Ovary (tissue), 9 donors: ENCODE results near the gene CLEC16A. TPM values are rescaled to one million over a fixed set of nuclear protein-coding genes. Genes with fewer than 3 reads are reported as not detected.

Experiments used
- DNase-seq, 5 donors: peaks; one replicate each; pipeline ENCODE4 v3.0.0-alpha.2; 2019 to 2020
- H3K27ac ChIP-seq, 2 donors: fragments of 200-600 bp; one replicate each; pipeline versions ENCODE4 v1.5.1 to v1.8.0; 2019 to 2022
- H3K27me3 ChIP-seq: fragments of 200-600 bp; one replicate; pipeline ENCODE4 v1.8.0; 2022
- H3K36me3 ChIP-seq: fragments of 200-600 bp; sonication (generic); one replicate; pipeline ENCODE4 v1.5.1; 2019
- H3K4me1 ChIP-seq: one replicate; pipeline ENCODE4 v1.8.1; 2013; ENCODE audit warnings: mild to moderate bottlenecking, moderate library complexity; ENCODE audit not compliant: insufficient read depth
- H3K4me3 ChIP-seq: fragments of 200-600 bp; sonication (generic); one replicate; pipeline ENCODE4 v1.5.1; 2017
- H3K9me3 ChIP-seq, 2 donors: fragments of 200-600 bp in 1 of 2; sonication (generic) in 1 of 2; one replicate each; pipeline versions ENCODE4 v1.5.1 to v1.8.1; 2013 to 2019; ENCODE audit warnings: mild to moderate bottlenecking in 1 of 2, moderate library complexity in 1 of 2
- CTCF ChIP-seq, 3 donors: fragments of 450-650 bp in 2 of 3; fragments of 200-600 bp in 1 of 3; IDR thresholded peaks; one replicate each; pipeline versions ENCODE4 v1.5.1 to v1.8.0; 2016 to 2022; ENCODE audit warnings: antibody characterized with exemption in 3 of 3, mild to moderate bottlenecking in 1 of 3
- EP300 ChIP-seq: sonication (generic); formaldehyde crosslinking; IDR thresholded peaks from one replicate; pipeline ENCODE4 v1.6.1; 2017; ENCODE audit warnings: antibody characterized with exemption
- POLR2A ChIP-seq: fragments of 450-650 bp; IDR thresholded peaks from one replicate; pipeline ENCODE4 v1.6.1; 2017; ENCODE audit warnings: antibody characterized with exemption, mild to moderate bottlenecking, moderate library complexity
- WGBS, 3 donors: extraction: QIAGEN DNeasy Blood & Tissue Kit in 1 of 3; methylation state at CpG; one replicate each; pipeline versions ENCODE4 v1.1.5 to v1.1.7; 2013 to 2017; 5-methylcytosine and 5-hydroxymethylcytosine counted together
- intact Hi-C, 4 donors: fragments of 100-400 bp; cut with DNase I; formaldehyde crosslinking; loops; one replicate each; pipeline versions ENCODE4 v1.11.0 to v1.15.1; 2022 to 2023
- polyA plus RNA-seq, 2 donors: library from polyadenylated mRNA; stranded (reverse); fragments of 200-250 nt in 1 of 2; fragments of 350-450 nt in 1 of 2; fragmentation: Illumina TruSeq in 1 of 2; extraction: RNeasy Lipid Tissue Mini Kit (QIAGEN cat#74804) in 1 of 2; gene quantifications; one replicate each; pipeline ENCODE4 v1.2.3, GENCODE V29; 2013 to 2014
- total RNA-seq, 7 donors: library from RNA; depleted of rRNA in 2 of 7; stranded (reverse); fragments of >200 nt in 2 of 7; fragmentation: NEBNext Ultra II Directional in 3 of 7; extraction: Animal tissue kit (Norgen Biotek cat#: 25700) in 3 of 7; gene quantifications; one replicate each; pipeline versions ENCODE4 v1.1.0 to v1.2.4, GENCODE V29; 2016 to 2023
- donor health status: DM: no; HTN: no; CAD: no; lungs with moderate emphysema.
- donor health status: DM: no; HTN: no; CAD: no.
- donor health status: Bipolar disorder and iron deficiency.
- donor health status: DM: yes; HTN: yes; CAD: no.
- donor health status: DM: no; HTN: no; CAD: no.
- donor health status: DM: yes; HTN: yes; CAD: no.

Gene CLEC16A
- total and polyA plus RNA-seq, 9 donors: 6.4 to 28.1 (median 16.5) TPM

GRCh38 chr16:10936272-10936984 is 7.9 kb upstream of the CLEC16A start:
- no peak overlapping the region for H3K4me3 ChIP-seq
- TF ChIP-seq CTCF (IDR thresholded peaks at IDR 0.05) (no peak), EP300 (no peak), POLR2A (no peak)
- H3K4me1 ChIP-seq: peaks cover 19% of the 10 kb centered on the region
- H3K36me3 ChIP-seq: no peaks in the 10 kb centered on the region
- no peaks in the 10 kb centered on the region for H3K27me3 ChIP-seq
- WGBS, 3 donors: 53 to 61% (median 57%) methylated on average over 8 of the region's 8 CpGs
- no peak overlapping the region for H3K27ac ChIP-seq
- H3K9me3 ChIP-seq: no peaks in the 10 kb centered on the region
- no peak for DNase-seq
- intact Hi-C loops: loop anchor here in 1 of 4 donors (10.0 kb wide), 1 partner anchor 182 kb away; no protein-coding TSS in a partner anchor

GRCh38 chr16:10937068-10937859 is 7.1 kb upstream of the CLEC16A start:
- 27 to 40% (median 31%) methylated on average over 11 of the region's 11 CpGs for WGBS, 3 donors
- TF ChIP-seq POLR2A (no peak), EP300 (no peak), CTCF (IDR thresholded peaks at IDR 0.05) (no peak)
- Histone ChIP-seq H3K4me1 (peaks cover 19% of the 10 kb centered on the region), H3K27ac (peak overlapping the region in 1 of 2 donors; percentile 0), H3K27me3 (no peaks in the 10 kb centered on the region), H3K4me3 (no peak overlapping the region), H3K36me3 (no peaks in the 10 kb centered on the region), H3K9me3 (no peaks in the 10 kb centered on the region)
- intact Hi-C loops: loop anchor here in 1 of 4 donors (10.0 kb wide), 1 partner anchor 182 kb away; no protein-coding TSS in a partner anchor
- DNase-seq: no peak

GRCh38 chr16:10938321-10938720 is 6.0 kb upstream of the CLEC16A start:
- intact Hi-C loops: loop anchor here in 1 of 4 donors (10.0 kb wide), 1 partner anchor 184 kb away; no protein-coding TSS in a partner anchor
- H3K4me3 ChIP-seq: no peak overlapping the region
- no peak for TF ChIP-seq CTCF (IDR thresholded peaks at IDR 0.05)
- no peak for TF ChIP-seq EP300
- no peak for TF ChIP-seq POLR2A
- 70 to 82% (median 80%) methylated on average over 7 of the region's 7 CpGs for WGBS, 3 donors
- peaks cover 19% of the 10 kb centered on the region for H3K4me1 ChIP-seq
- H3K36me3 ChIP-seq: no peaks in the 10 kb centered on the region
- no peak overlapping the region for H3K27ac ChIP-seq
- DNase-seq: no peak
- H3K9me3 ChIP-seq: no peaks in the 10 kb centered on the region
- H3K27me3 ChIP-seq: no peaks in the 10 kb centered on the region

- 41 to 51% (median 45%) methylated on average over 7 of the region's 7 CpGs for WGBS, 3 donors
- Histone ChIP-seq H3K36me3 (no peaks in the 10 kb centered on the region), H3K4me3 (no peak overlapping the region), H3K4me1 (peaks cover 21% of the 10 kb centered on the region), H3K9me3 (no peaks in the 10 kb centered on the region), H3K27ac (no peak overlapping the region), H3K27me3 (no peaks in the 10 kb centered on the region)
- intact Hi-C loops: loop anchor here in 1 of 4 donors (10.0 kb wide), 1 partner anchor 184 kb away; no protein-coding TSS in a partner anchor
- TF ChIP-seq EP300 (no peak), POLR2A (no peak), CTCF (IDR thresholded peaks at IDR 0.05) (no peak)
- no peak for DNase-seq
Measured at GRCh38 chr16:10938796-10939648, 5.3 kb upstream of the CLEC16A start.
